RCC 7860 (cell line): Measurements from ENCODE around the gene CLSTN1.
"Not testable (repeated sequence)": the region's sequence is repeated elsewhere in the genome, so short reads cannot be mapped to it uniquely, and the experiment has no call there.

ENCODE experiments used
- DNase-seq: peaks from one replicate; pipeline ENCODE4 v3.0.0-alpha.2; 2015; ENCODE audit warnings: low spot score
- FAIRE-seq: peaks from 2 replicates; lab custom pipeline; 2012; peaks lifted over from hg19 to GRCh38; lab: Jason Lieb, UNC

CLSTN1 gene

GRCh38 chr1:9801909-9802308 is 21.9 kb downstream of the CLSTN1 start:
- FAIRE-seq: no peak
- DNase-seq: no peak

DNA sequence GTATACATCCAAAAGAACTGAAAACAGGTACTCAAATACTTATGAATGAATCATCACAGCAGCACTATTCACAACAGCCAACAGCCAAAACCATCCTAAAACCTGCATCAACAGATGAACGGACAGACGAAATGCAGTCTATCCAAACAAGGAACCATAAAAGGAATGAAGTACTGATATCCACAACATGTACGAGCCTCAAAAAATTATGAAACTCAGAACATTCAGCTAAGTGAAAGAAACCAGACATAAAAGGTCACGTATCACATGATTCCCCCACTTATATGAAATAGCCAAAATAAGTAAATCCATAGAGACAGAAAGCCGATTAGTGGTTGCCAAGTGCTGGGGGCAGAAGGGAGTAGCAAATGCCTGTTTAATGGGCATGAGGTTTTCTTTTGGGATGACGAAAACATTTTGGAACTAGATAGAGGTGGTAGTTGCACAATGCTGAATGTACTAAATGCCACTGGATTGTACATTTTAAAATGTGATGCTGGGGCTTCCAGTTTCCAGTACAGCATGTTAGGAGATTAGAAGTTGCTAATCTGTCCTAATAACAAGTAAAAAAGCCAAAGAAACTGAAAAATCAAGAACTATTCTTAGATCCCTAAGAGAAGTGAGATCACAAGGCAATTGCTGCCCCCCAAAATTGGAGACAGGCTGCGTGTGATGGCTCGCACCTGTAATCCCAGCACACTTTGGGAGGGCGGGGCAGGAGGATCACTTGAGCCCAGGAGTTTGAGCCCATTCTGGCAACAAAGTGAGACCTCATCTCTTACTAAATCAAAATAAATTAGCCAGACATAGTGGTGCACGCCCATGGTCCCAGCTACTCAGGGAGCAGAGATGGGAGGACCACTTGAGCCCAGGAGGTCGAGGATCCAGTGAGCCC is 25.3 kb downstream of the CLSTN1 start:
- DNase-seq (no peak), FAIRE-seq (no peak)

DNA sequence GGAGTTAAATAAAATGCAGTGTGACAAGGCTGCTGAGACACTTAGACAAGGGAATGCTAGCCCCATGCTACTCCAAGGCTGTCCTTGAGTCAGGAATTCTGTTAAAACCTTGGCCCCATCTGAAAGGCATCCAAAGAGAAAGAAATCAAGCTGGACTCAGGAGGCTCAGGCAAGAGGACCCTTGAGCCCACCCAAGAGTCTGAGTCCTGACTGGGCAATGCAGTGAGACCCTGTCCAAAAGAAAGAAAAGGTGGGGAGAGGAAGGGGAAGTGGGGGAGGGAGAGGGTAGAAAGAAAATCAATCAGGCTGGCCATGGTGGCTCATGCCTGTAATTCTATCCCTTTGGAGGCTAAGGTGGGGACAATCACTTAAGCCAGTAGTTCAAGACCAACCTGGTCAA is 26.7 kb downstream of the CLSTN1 start:
- DNase-seq (no peak), FAIRE-seq (no peak)

DNA sequence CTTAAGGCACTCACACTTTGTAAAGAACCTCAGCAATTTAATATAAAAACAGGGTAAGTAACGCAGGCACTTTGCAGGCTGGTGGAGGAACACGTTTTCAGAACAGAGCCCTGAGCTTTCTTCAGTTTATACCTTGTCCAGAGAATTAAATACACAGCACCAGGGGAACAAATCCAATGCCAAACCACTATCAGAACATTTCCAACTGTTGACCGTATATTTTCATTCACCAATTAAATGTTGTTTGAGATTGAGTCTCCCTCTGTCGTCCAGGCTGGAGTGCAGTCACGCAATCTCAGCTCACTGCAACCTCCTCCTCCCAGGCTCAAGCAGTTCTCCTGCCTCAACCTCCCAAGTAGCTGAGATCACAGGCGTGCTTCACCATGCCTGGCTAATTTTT is 29.7 kb downstream of the CLSTN1 start:
- no peak for FAIRE-seq
- no peak for DNase-seq

DNA sequence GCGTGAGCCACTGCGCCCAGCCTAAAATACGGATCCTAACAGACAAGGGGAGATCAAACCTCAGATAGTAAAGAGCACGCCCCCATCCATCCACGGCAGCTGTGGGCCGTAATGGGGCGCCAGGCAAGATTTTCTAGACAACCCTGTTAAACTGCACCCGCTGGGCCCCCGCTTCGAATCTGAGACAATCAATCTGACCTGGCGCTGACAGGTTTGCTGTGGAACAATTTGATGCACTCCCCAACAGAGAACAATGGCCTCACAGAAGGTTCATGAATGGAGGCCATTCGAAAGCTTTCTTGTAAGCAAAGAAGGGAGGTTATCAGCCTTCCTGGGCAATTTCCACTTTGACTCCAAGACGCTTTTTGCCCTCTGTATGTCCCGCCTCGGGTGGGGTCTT is 30.5 kb downstream of the CLSTN1 start:
- no peak for FAIRE-seq
- DNase-seq: no peak

DNA sequence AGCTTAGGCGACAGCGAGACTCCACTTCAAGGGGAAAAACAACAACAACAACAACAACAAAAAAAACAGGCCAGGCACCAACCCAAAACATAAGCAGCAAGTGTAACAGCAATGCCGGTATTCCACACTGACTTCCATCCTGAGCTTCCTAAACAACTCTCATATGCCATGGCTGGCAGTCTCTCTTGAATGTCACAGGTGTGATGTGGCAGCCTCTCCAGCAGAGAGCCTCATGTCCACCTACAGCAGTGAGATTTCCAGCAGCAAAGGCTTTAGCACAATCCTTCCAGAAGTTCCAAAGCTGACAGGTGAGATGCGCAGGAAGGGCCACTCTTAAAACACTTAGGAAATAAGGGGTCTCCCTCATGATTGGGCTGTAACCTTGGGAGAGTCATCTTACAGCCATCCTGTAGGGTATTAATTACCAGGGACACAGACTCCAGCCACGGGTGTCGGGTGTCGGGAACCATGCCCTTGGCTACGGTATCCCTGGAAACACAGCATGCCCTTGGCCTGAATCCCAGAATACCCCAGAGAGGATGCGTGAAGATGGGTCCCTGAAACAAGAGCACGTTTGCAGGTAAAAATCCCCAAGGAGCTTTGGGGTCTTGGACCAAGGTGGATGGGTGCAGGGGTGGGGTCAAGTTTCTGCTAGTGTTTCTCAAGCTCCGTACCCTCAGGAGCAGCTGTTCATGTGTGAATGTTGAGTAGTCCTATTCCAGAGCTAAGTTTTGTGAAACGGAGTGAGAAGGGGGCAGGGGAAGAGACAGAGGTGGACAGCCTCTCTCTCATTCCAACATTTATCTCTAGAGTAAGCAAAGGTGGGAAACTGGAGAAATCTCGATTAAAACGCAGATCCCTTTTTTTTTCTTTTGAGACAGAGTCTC is 31.4 kb downstream of the CLSTN1 start:
- FAIRE-seq: no peak
- no peak for DNase-seq

- not testable (repeated sequence) for FAIRE-seq, DNase-seq
These were observed 34.1 kb downstream of the CLSTN1 start for GRCh38 chr1:9789700-9790099.

DNA sequence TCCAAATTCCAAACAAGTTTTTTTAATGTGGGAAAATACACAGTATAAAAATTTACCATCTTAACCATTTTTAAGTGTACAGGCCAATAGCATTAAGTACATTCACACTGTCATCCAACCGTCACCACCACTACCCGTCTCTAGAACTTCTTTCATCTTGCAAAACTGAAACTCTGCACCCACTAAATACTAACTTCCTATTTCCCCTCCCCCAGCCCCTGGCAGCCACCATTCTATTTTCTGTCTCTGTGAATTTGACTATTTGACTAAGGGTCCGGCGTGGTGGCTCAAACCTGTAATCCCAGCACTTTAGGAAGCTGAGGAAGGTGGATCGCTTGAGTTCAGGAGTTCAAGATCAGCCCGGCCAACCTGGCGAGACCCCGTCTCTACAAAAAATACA is 36.1 kb downstream of the CLSTN1 start:
- DNase-seq: no peak

GRCh38 chr1:9785406-9785805 is 38.4 kb downstream of the CLSTN1 start:
- FAIRE-seq (no peak), DNase-seq (no peak)

More for the DNA sequence above, 36.1 kb downstream of the CLSTN1 start:
- FAIRE-seq: no peak

DNA sequence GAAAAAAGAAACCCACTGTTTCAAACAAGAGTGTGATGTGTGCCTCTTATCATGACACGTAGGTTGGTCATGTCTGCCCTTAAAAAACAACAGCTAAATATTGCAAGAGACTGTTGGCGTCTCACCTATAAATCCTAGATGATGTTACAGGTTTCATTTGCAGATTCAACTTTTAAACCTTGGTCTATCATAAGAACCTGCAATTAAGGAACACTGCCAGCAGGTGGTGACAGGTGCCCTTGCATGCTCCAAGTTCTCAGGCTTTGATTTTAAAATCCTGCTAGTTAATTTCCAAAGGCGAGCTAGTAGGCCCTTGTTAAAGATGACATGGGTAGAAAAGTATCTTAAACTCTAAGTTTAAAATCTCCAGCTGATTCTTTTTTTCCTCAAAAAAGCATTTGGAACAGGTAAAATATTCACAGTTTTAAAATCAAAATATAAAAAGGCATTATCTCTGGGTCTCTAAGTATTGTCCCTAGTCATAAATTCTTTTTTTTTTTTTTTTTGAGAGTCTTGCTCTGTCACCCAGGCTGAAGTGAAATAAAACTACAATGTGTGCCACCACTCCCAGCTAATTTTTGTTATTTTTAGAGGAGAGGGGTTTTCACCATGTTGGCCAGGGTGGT is 39.1 kb downstream of the CLSTN1 start:
- peak; percentile 52 for FAIRE-seq

DNA sequence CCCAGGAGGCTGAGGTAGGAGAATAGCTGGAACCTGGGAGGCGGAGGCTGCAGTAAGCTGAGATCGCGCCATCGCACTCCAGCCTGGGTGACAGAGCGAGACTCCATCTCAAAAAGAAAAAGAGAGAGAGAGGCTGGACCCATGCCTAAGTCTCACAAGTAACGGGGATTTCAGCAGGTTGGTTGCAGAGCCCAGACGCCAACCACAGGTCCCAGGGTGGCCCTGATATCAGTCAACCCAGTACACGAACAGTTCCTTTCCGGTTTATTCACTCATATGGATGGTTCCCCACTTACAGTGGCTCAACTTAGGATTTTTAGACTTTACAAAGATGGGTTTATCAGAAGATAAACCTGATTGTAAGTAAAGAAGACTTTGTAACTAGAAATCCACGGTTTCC is 40.9 kb downstream of the CLSTN1 start:
- FAIRE-seq (no peak), DNase-seq (no peak)

More for the DNA sequence above, 39.1 kb downstream of the CLSTN1 start:
- peak; percentile 51 for DNase-seq

- FAIRE-seq (no peak), DNase-seq (no peak)
These were observed 41.5 kb downstream of the CLSTN1 start for GRCh38 chr1:9782116-9782751.

GRCh38 chr1:9780554-9781110 is 43.1 kb downstream of the CLSTN1 start:
- no peak for DNase-seq
- FAIRE-seq: no peak

DNA sequence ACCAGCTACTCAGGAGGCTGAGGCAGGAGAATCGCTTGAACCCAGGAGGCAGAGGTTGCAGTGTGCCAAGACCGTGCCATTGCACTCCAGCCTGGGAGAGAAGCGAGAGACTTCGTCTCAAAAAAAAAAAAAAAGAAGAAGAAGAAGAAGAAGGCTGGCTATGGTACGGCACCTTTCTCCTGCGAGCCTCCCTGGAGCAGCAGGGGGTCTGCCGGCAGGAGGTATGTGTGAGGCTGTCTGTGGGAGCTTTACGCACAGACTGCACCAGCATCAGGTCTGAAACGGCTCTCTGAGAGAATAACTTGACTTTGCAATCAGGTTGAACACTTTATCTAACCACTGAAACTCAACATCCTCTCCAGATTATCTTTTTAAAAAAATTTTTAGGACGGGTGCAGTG is 44.9 kb downstream of the CLSTN1 start:
- FAIRE-seq (no peak), DNase-seq (no peak)

- FAIRE-seq (no peak), DNase-seq (no peak)
These were observed 47.1 kb downstream of the CLSTN1 start for GRCh38 chr1:9776685-9777084.

GRCh38 chr1:9774712-9775679 is 48.8 kb downstream of the CLSTN1 start:
- DNase-seq (no peak), FAIRE-seq (no peak)

DNA sequence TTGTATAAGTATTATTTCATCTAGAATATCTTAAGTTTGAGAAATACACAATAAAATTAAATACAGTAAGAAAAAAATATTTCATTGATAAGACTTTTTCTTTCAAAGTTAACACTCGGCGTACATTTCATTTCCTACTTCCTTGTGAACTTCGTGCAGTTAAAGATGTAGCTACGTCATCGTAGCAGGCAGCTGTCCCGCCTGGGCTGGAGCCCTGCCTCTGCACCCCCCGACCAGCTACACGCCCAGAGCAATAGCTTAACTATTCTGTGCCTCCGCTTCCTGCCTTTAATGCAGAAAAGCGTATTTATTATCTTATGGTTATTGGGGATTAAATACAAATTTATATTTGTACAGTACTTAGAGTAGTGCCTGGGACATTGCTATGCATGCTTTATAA is 53.5 kb downstream of the CLSTN1 start:
- DNase-seq: no peak
- no peak for FAIRE-seq

- DNase-seq (no peak), FAIRE-seq (no peak)
These were observed 54.8 kb downstream of the CLSTN1 start for GRCh38 chr1:9768983-9769382.

DNA sequence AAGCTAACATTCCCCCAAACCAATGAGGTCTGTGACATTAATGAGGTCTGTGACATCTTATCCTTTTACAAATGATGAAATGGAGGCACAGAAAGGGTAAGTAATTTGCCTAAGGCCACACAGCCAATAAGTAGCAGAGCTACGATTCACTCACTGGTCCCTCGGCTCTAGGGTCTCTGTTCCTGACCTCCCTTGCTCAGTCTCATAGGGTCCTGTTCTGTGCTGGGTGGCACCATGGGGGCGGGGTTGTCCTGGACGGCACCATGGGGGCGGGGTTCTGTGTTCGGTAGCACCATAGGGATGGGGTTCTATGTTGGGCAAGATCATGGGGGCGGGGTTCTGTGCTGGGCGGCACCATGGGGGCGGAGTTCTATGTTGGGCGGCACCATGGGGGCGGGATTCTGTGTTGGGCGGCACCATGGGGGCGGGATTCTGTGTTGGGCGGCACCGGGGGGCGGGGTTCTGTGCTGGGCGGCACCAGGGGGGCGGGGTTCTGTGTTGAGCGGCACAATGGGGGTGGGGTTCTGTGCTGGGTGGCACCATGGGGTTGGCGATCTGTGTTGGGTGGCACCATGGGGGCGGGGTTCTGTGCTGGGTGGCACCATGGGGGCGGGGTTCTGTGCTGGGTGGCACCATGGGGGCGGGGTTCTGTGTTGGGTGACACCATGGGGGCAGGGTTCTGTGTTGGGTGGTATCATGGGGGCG is 55.6 kb downstream of the CLSTN1 start:
- FAIRE-seq (no peak), DNase-seq (no peak)
